ENCODE data around the gene UHRF2. TPM values are rescaled to one million over a fixed set of nuclear protein-coding genes. Genes with fewer than 3 reads are reported as not detected.

UHRF2 gene
- total and polyA plus RNA-seq, 9 of the 15 experiments (the other 6 are each of a cell fraction or from before 2014, with no cell fraction given) = 5.6 to 39.0 (median 20.1) TPM

GRCh38 chr9:6543204-6543603 is 130.2 kb downstream of the UHRF2 start:
- Histone ChIP-seq H3K36me3 (ENCODE audit: control insufficient read depth, insufficient read depth, low read length) (no peaks in the 10 kb centered on the region), H3K9me3 (replicated peaks; ENCODE audit: control insufficient read depth, insufficient read depth, low read depth, low read length) (no peaks in the 10 kb centered on the region), H3K4me3 (no peak overlapping the region), H3K9ac (ENCODE audit: insufficient read depth in 1 of 2, low read depth in 2 of 2, low read length in 2 of 2) (no peak overlapping the region), H3K9me1 (ENCODE audit: control insufficient read depth, insufficient read depth, low read length) (no peaks in the 10 kb centered on the region), H2AFZ (ENCODE audit: low read depth, low read length) (no peak overlapping the region), H3K27me3 (ENCODE audit: control insufficient read depth in 2 of 2, insufficient read depth in 2 of 2, low read length in 2 of 2) (peaks cover 8 to 20% of the 10 kb centered on the region in 2 experiments; a peak in 3 of 5 replicates), H4K20me1 (replicated peaks; ENCODE audit: control insufficient read depth, insufficient read depth, low read length) (no peaks in the 10 kb centered on the region), H3K4me2 (ENCODE audit: insufficient read depth, low read length) (no peak overlapping the region), H3K79me2 (ENCODE audit: control insufficient read depth, insufficient read depth, low read length) (no peaks in the 10 kb centered on the region), H3K27ac (ENCODE audit: extremely low read depth, low read depth, low read length) (no peak overlapping the region), H3K4me1 (replicated peaks in 1 of 2; ENCODE audit: control insufficient read depth in 2 of 2, insufficient read depth in 2 of 2, low read length in 2 of 2) (no peaks in the 10 kb centered on the region)
- 5% methylated on average over 5 of the region's 6 CpGs for WGBS (ENCODE audit: insufficient coverage, low coverage, missing lambda C conversion rate)
- CTCF ChIA-PET (ENCODE audit: low intra/inter-chr PET ratio) = no interaction called here
- ATAC-seq (no peak), FAIRE-seq (no peak), DNase-seq (ENCODE audit: extremely low read depth in 1 of 4, low spot score in 3 of 4) (no peak)
- POLR2A ChIA-PET = interaction anchor here (1.3 kb wide), 1 partner anchor 11 kb away, joined by 3 read pairs; no protein-coding TSS in a partner anchor
- TF ChIP-seq E4F1 (CRISPR knock-in tag; IDR thresholded peaks at IDR 0.05; ENCODE audit: borderline replicate concordance) = no peak
- TF ChIP-seq ZNF584 (CRISPR knock-in tag; IDR thresholded peaks at IDR 0.05; ENCODE audit: low read depth) = no peak
- no peak for TF ChIP-seq SUPT5H (IDR thresholded peaks at IDR 0.05)
- no peak for TF ChIP-seq RBM22 (IDR thresholded peaks at IDR 0.05; ENCODE audit: low read depth, low read length, poor library complexity, severe bottlenecking)
- TF ChIP-seq MAFG (tag; conservative IDR thresholded peaks at IDR 0.05) = no peak
- no peak for TF ChIP-seq GATA2 (CRISPR knock-in tag; IDR thresholded peaks at IDR 0.05)
- TF ChIP-seq, protein P1, sequence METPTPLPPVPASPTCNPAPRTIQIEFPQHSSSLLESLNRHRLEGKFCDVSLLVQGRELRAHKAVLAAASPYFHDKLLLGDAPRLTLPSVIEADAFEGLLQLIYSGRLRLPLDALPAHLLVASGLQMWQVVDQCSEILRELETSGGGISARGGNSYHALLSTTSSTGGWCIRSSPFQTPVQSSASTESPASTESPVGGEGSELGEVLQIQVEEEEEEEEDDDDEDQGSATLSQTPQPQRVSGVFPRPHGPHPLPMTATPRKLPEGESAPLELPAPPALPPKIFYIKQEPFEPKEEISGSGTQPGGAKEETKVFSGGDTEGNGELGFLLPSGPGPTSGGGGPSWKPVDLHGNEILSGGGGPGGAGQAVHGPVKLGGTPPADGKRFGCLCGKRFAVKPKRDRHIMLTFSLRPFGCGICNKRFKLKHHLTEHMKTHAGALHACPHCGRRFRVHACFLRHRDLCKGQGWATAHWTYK (CRISPR knock-in tag; IDR thresholded peaks at IDR 0.05) = no peak
- TF ChIP-seq SRF (CRISPR knock-in tag; IDR thresholded peaks at IDR 0.05) = no peak
- TF ChIP-seq RAD51 (IDR thresholded peaks at IDR 0.05; ENCODE audit: borderline replicate concordance, low read depth) = no peak
- TF ChIP-seq SMAD4 (CRISPR knock-in tag; conservative IDR thresholded peaks at IDR 0.05) = no peak
- TF ChIP-seq ZMIZ1 (IDR thresholded peaks at IDR 0.05; ENCODE audit: low read depth in 2 of 2, low read length in 2 of 2) = no peak
- no peak for TF ChIP-seq MTA3 (IDR thresholded peaks at IDR 0.05; ENCODE audit: borderline replicate concordance)
- TF ChIP-seq, protein P2, sequence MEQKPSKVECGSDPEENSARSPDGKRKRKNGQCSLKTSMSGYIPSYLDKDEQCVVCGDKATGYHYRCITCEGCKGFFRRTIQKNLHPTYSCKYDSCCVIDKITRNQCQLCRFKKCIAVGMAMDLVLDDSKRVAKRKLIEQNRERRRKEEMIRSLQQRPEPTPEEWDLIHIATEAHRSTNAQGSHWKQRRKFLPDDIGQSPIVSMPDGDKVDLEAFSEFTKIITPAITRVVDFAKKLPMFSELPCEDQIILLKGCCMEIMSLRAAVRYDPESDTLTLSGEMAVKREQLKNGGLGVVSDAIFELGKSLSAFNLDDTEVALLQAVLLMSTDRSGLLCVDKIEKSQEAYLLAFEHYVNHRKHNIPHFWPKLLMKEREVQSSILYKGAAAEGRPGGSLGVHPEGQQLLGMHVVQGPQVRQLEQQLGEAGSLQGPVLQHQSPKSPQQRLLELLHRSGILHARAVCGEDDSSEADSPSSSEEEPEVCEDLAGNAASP (IDR thresholded peaks at IDR 0.05) = no peak
- no peak for TF ChIP-seq ZKSCAN1 (IDR thresholded peaks at IDR 0.05; ENCODE audit: low read depth, low read length)
- no peak for TF ChIP-seq CXXC5 (CRISPR knock-in tag; IDR thresholded peaks at IDR 0.05)
- in situ Hi-C loops (cut with MboI) = no loop called here
- no TSS peak for BruUV-seq (replicated peaks)
- intact Hi-C loops (cut with micrococcal nuclease) = no loop called here
